GM18517 (cell line): ENCODE data around the gene SULT2B1.
"Not testable (repeated sequence)": the region's sequence is repeated elsewhere in the genome, so short reads cannot be mapped to it uniquely, and the experiment has no call there.

Experiments
- ATAC-seq: cut with Tn5 transposase; IDR thresholded peaks from one replicate; pipeline ENCODE4 v1.9.1; 2021; ENCODE audit warnings: mild to moderate bottlenecking, moderate library complexity; ENCODE audit not compliant: unreplicated experiment

The SULT2B1 gene

GRCh38 chr19:48551437-48552302 is at the start of gene SULT2B1:
Gene SULT2B1, plus strand, starts transcription at chr19:48552172. Its CDS starts 81 bp downstream, at chr19:48552253.
- no peak for ATAC-seq

GRCh38 chr19:48502350-48503018 is 49.5 kb upstream of the SULT2B1 start:
- ATAC-seq, result no peak

- no peak for ATAC-seq
Observed at GRCh38 chr19:48506138-48506733, 45.7 kb upstream of the SULT2B1 start.

GRCh38 chr19:48507911-48508439 is 44.0 kb upstream of the SULT2B1 start:
- ATAC-seq, result no peak

- no peak for ATAC-seq
Observed at GRCh38 chr19:48508729-48509411, 43.1 kb upstream of the SULT2B1 start.

GRCh38 chr19:48509467-48510194 is 42.3 kb upstream of the SULT2B1 start:
- no peak for ATAC-seq

- ATAC-seq, result no peak
Observed at GRCh38 chr19:48510421-48511268, 41.3 kb upstream of the SULT2B1 start.

GRCh38 chr19:48511321-48511731 is 40.6 kb upstream of the SULT2B1 start:
- ATAC-seq, result no peak

- no peak for ATAC-seq
Observed at GRCh38 chr19:48511800-48512503, 40.0 kb upstream of the SULT2B1 start, which contains the start of gene LMTK3. Gene LMTK3, minus strand, starts transcription at chr19:48511835. Its CDS starts 259 bp downstream, at chr19:48511576.

- no peak for ATAC-seq
Observed at GRCh38 chr19:48512504-48513288, 39.3 kb upstream of the SULT2B1 start.

GRCh38 chr19:48513289-48514122 is 38.5 kb upstream of the SULT2B1 start:
- no peak for ATAC-seq

- no peak for ATAC-seq
Observed at GRCh38 chr19:48514123-48514458, 37.9 kb upstream of the SULT2B1 start.

GRCh38 chr19:48516536-48516935 is 35.4 kb upstream of the SULT2B1 start:
- no peak for ATAC-seq

GRCh38 chr19:48518207-48518606 is 33.8 kb upstream of the SULT2B1 start:
- ATAC-seq, result no peak

- not testable (repeated sequence) for ATAC-seq
Observed at GRCh38 chr19:48519426-48519825, 32.5 kb upstream of the SULT2B1 start.

- no peak for ATAC-seq
Observed at GRCh38 chr19:48520134-48520533, 31.8 kb upstream of the SULT2B1 start.

GRCh38 chr19:48524221-48524620 is 27.8 kb upstream of the SULT2B1 start:
- no peak for ATAC-seq
